KMS-11 (cell line): ENCODE data around the gene CDH13.

Source experiments
- H2AFZ ChIP-seq: fragments of 200-600 bp; sonication (generic); 2 replicates; pipeline ENCODE4 v1.6.1; 2016; ENCODE audit warnings: antibody characterized with exemption, mixed run types, low read depth
- H3K27ac ChIP-seq: fragments of 200-600 bp; sonication (generic); 2 replicates; pipeline ENCODE4 v1.6.1; 2016; ENCODE audit warnings: mild to moderate bottlenecking, mixed run types
- H3K27me3 ChIP-seq: fragments of 200-600 bp; sonication (generic); 2 replicates; pipeline ENCODE4 v1.6.1; 2017; ENCODE audit warnings: mild to moderate bottlenecking, low read depth, mixed run types, moderate library complexity; ENCODE audit not compliant: insufficient read depth
- H3K36me3 ChIP-seq: fragments of 200-600 bp; sonication (generic); 2 replicates; pipeline ENCODE4 v1.6.1; 2017; ENCODE audit warnings: mild to moderate bottlenecking, mixed run types; ENCODE audit not compliant: insufficient read depth
- H3K4me1 ChIP-seq: fragments of 200-600 bp; sonication (generic); 2 replicates; pipeline ENCODE4 v1.6.1; 2016; ENCODE audit warnings: mild to moderate bottlenecking, low read depth, mixed run types; ENCODE audit not compliant: poor library complexity, severe bottlenecking
- H3K4me2 ChIP-seq: fragments of 200-600 bp; sonication (generic); 2 replicates; pipeline ENCODE4 v1.7.0; 2016; ENCODE audit warnings: mild to moderate bottlenecking, mixed run types
- H3K4me3 ChIP-seq: fragments of 200-600 bp; sonication (generic); IDR thresholded peaks from 2 replicates; pipeline ENCODE4 v1.6.1; 2017; ENCODE audit warnings: low read depth, low read length, mixed read lengths; ENCODE audit not compliant: insufficient read depth
- H3K79me2 ChIP-seq: fragments of 200-600 bp; sonication (generic); 2 replicates; pipeline ENCODE4 v1.6.1; 2016; ENCODE audit warnings: low read depth, mixed run types; ENCODE audit not compliant: insufficient read depth
- H3K9ac ChIP-seq: fragments of 200-600 bp; sonication (generic); 2 replicates; pipeline ENCODE4 v1.6.1; 2016; ENCODE audit warnings: mild to moderate bottlenecking, mixed run types
- H4K20me1 ChIP-seq: fragments of 200-600 bp; sonication (generic); 2 replicates; pipeline ENCODE4 v1.6.1; 2016; ENCODE audit warnings: mild to moderate bottlenecking, mixed run types; ENCODE audit not compliant: insufficient read depth
- TF ChIP-seq, protein P1 (sequence below): fragments of 200-600 bp; sonication (generic); conservative IDR thresholded peaks from 2 replicates; pipeline ENCODE4 v1.6.1; 2017; ENCODE audit warnings: low read depth, mild to moderate bottlenecking, antibody characterized with exemption, low read length, moderate library complexity, mixed read lengths

The CDH13 gene

DNA sequence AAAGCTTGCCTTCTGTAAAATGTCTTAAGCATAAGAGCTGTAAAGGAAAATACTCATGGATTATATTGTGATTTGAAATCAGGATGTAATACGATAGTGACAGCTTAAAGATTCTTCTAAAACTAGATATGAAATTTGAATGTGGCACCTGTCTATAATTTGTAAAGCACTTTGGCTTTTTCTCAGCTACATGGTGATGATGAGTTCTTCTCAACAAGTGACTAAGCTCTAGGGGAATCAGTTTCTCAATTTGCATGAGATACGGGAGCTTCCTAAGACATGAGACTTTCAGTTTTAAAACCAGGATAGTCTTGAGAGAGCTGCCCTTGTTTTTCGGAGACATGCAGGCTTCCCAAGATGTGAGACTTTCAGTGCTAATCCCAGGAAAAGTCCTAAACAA, 439.2 kb downstream of the CDH13 start:
- H3K4me3 ChIP-seq: no peak overlapping the region
- H3K4me1 ChIP-seq: no peaks in the 10 kb centered on the region
- H2AFZ ChIP-seq: no peak overlapping the region
- no peaks in the 10 kb centered on the region for H3K36me3 ChIP-seq
- H3K79me2 ChIP-seq: no peaks in the 10 kb centered on the region
- H3K27me3 ChIP-seq: no peaks in the 10 kb centered on the region
- H3K4me2 ChIP-seq: no peak overlapping the region
- no peaks in the 10 kb centered on the region for H4K20me1 ChIP-seq
- no peak overlapping the region for H3K27ac ChIP-seq
- H3K9ac ChIP-seq: no peak overlapping the region
- TF ChIP-seq, protein P1, sequence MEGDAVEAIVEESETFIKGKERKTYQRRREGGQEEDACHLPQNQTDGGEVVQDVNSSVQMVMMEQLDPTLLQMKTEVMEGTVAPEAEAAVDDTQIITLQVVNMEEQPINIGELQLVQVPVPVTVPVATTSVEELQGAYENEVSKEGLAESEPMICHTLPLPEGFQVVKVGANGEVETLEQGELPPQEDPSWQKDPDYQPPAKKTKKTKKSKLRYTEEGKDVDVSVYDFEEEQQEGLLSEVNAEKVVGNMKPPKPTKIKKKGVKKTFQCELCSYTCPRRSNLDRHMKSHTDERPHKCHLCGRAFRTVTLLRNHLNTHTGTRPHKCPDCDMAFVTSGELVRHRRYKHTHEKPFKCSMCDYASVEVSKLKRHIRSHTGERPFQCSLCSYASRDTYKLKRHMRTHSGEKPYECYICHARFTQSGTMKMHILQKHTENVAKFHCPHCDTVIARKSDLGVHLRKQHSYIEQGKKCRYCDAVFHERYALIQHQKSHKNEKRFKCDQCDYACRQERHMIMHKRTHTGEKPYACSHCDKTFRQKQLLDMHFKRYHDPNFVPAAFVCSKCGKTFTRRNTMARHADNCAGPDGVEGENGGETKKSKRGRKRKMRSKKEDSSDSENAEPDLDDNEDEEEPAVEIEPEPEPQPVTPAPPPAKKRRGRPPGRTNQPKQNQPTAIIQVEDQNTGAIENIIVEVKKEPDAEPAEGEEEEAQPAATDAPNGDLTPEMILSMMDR: no peak

DNA sequence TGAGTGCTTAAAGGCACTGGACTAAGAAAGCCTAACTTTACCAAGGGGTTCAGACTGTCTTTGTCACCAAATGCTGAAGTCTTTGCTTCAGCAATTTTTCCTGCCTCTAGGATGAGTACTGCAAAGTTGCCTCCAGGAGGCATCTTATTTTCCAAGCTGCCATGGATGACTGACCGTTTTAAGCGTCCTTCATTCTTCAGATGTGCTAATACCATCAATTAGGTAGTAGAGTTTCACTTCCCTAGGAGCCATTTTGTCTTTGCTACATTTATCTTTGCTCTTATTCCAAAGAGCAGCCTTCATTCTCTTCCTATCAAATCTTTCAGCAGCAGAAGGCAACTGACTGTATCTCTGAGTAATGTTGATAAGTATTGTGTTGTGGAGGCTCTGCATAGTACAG, 440.1 kb downstream of the CDH13 start:
- Histone ChIP-seq H3K36me3 (no peaks in the 10 kb centered on the region), H3K27ac (no peak overlapping the region), H3K79me2 (no peaks in the 10 kb centered on the region), H3K4me1 (no peaks in the 10 kb centered on the region), H3K4me3 (no peak overlapping the region), H2AFZ (no peak overlapping the region), H3K9ac (no peak overlapping the region), H3K4me2 (no peak overlapping the region), H3K27me3 (no peaks in the 10 kb centered on the region), H4K20me1 (no peaks in the 10 kb centered on the region)
- TF ChIP-seq, protein P1: no peak

DNA sequence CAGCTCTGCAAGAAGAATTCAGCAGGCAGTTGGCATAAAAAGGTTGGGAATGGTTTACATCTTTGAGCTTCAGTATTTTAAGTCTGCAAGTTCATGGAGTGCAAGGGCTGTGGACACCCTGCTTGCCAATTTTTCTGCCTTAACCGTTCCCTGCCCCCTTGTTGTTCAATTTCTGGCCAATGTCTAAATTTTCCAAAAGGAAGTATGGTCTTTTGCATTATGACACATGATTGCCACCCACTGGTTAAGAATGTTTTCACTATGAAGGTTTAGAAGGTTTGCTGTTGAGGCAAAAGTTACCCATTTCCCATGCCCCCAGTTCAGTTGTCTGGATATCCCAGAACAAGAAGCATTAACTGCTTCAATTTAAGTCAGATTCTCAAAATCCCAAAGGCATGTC, 441.9 kb downstream of the CDH13 start:
- H3K9ac ChIP-seq: no peak overlapping the region
- H3K4me3 ChIP-seq: no peak overlapping the region

DNA sequence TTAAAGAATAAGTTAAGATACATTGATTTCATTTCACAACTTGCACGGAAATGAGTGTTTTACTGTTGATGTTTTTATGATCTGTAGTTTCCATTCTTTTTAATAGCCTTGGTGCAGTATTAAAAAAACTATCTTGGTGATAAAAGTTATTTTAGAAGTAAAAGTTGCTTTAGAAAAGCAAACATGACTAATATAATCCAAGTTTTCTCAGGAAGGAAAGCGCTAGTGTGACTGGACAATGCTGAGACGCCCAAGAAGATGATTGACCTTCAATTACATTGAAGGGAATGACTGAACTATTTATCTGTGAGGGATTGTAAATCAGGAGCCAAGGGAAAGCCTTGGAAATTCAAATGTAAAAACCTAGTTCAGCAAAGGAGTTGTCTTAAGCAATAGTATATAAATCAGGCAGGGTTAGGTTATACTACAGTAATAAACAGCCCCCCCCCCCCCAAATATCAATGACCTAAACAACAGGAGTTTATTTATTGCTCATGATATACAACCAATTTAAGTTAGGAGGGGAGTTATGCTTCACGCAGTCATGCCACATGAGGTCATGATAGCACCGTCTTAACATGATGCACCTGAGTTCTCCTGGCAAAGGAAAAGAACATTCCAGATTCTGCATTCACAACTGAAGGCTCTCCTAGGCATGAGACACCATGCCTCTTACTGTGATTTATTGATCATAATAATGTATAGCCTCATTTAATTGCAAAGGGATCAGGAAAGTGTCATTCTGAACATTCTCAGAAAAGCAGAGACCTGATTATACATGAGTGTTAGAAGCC, 443.8 kb downstream of the CDH13 start:
- Histone ChIP-seq H3K27me3 (no peaks in the 10 kb centered on the region), H3K9ac (no peak overlapping the region), H3K27ac (no peak overlapping the region), H3K4me2 (no peak overlapping the region), H4K20me1 (no peaks in the 10 kb centered on the region), H3K79me2 (no peaks in the 10 kb centered on the region), H2AFZ (no peak overlapping the region), H3K4me1 (no peaks in the 10 kb centered on the region), H3K4me3 (no peak overlapping the region), H3K36me3 (no peaks in the 10 kb centered on the region)
- TF ChIP-seq, protein P1: no peak

More for the DNA sequence above, 441.9 kb downstream of the CDH13 start:
- Histone ChIP-seq H2AFZ (no peak overlapping the region), H3K4me2 (no peak overlapping the region), H3K79me2 (no peaks in the 10 kb centered on the region), H3K27me3 (no peaks in the 10 kb centered on the region), H3K36me3 (no peaks in the 10 kb centered on the region), H3K4me1 (no peaks in the 10 kb centered on the region), H3K27ac (no peak overlapping the region), H4K20me1 (no peaks in the 10 kb centered on the region)
- TF ChIP-seq, protein P1: no peak
